ENCODE results near the gene GNA14.
"Not testable (repeated sequence)": the region's sequence is repeated elsewhere in the genome, so short reads cannot be mapped to it uniquely, and the experiment has no call there.

The GNA14 gene

DNA sequence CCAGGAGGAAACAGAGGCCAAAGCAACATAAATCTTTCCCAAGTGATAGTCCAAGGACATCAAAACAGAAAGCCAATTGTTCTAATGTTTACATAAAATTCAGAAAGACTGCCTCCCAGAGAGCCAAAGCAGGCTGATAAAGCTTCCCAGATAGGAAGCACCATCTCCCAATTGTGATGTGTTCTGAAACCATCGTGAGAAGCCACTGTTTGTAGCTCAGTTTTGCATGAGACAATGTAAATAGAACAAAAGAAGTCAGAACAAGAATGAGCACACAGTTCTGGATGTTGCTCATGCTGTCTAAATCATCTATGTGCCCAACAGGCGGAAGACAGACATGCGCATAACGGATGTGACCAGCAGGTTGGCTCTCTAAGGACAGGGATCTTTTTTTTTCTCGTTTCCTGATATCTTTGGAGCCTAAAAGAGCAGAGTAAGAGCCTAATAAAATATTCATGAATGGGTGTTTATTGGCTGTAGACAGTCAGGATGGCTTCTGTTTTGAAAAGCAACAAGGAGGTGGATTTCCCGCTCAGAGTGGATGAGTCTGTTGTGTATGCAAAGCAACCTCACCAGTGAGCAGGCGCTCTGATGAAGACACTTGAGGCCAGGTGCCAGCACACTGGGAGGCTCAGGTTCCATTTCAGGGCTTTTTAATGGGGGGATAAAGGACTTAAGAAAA lies 113.6 kb downstream of the GNA14 start:
- DNase-seq (ENCODE audit: low spot score) = no peak

DNA sequence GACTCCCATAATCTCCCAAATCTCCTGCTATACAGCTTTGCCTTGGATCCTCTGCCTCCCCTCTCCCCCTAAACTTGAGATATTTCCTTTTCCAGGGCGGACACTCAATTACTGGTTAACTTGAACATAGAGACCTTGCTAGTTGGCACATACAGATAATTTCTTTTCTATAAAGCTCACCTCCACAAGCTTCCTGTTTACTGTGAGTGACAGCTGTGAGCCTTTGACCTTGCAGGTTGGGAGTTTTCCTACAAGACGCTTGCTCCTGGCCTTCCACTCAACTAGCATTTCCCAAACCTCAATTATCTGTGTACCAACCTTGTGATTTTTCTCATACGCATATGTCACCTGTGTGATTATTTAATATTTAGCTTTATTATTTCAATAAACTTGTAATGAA lies 114.5 kb downstream of the GNA14 start:
- DNase-seq (ENCODE audit: low spot score) = no peak

DNA sequence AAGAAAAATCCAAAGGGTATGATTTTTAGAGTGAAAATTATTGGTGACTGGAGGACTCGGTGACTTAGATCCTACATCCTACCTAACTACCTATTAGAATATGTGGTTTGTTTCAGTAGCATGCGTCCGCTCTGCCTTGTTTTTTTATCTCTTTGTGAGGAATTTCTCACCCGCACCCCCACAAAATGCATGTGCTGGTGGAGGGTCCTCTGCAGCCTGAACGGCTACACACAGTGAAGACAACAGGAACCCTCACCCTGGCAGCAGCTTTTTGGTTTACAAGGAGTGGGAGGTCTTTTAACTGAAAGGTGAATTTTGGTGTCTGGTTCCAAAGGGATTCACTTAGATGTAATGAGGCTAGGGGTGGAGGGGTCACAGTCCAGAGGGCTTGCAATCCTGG lies 115.5 kb downstream of the GNA14 start:
- no peak for DNase-seq (ENCODE audit: low spot score)

DNA sequence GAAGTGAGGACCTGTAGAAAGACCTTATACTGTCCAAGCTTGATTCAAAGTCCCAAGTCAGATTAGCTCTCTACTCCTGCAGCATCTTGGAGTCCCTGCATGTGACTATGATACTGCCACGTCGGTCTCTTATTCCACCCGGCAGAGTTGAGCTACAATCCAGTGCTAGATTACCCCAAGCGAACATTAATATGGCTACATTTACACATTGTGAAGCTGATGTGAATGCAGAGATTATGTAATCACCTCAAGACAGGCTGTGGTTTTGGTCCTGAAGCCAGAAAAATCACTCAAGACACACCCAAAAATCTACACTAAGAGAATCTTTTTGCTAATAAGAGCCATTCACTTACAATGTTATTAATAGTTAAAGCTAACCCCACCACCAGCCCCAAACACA lies 116.7 kb downstream of the GNA14 start:
- DNase-seq (ENCODE audit: low spot score) = no peak

DNA sequence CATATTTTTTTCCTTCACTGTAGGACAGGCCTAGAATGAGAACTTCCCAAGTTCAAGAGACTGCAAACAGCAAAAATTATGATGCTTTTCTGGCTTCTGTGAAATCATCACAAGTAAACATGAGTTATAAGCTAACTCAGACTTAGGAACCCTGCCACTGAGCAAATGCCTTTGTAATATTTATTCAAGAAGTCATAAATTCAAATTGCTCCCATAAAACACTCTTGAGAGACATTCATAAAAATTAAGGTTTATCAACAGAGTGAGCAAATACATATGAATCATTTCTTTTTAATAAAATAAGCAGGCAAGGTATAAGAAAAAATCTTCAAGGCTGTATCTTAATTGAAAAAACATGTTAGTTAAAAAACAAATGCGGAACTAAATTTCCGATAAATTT lies 124.2 kb downstream of the GNA14 start:
- DNase-seq (ENCODE audit: low spot score) = no peak

DNA sequence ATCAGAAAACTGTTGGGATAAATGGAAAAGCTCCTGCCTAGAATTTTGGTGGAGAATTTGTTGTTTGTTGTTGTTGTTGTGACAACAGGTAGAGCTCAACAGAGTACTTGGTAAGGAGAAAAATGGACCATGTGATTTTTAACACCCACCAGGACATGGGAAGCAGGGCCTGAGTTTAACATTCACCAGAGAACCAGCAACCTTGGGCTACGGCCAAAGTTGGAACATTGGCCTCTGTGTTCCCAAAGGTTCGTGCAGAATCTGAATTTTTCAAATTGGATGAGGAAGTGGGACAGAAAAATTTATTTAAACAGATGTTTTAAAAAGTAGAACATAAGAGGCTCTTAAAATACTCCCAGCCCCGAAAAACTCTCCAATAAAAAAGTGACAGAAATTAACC lies 127.0 kb downstream of the GNA14 start:
- DNase-seq (ENCODE audit: low spot score) = no peak

DNA sequence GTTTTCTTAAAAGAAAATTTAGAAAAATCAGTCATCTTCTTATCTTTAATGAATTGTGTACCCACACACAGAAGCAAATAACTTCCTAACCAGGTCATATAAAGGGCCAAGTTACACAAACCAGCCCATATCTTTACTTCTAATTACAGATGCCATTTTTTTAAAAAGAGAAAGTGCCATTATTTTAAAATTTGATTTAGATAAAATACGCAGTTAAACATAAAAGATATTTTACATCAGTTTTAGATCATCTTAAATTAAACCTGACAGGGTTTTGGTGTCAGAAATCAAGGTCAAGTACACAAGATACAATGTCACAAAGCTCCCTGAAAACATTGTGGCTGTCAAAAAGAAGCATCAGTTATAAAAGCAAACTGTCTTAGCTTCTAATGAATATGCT lies 129.4 kb downstream of the GNA14 start:
- no peak for DNase-seq (ENCODE audit: low spot score)

DNA sequence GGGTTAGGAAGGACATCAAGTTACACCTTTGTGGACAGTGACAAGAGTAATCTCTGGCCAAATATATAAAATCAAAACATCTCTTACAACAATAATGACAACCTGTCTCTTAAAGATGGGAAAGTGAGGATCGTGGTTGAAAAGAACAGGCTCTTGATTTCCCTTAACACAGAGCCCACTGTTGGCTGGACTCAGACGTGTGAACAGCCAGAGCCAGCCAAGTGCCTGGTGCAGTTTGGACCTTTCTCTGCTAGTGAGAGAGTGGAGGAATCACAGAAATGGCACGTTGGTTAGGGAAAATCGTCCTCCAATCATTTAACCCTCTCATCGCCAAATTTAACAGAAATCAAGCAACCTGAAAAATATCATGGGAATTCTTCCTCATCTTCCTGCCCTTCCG lies 131.3 kb downstream of the GNA14 start:
- DNase-seq (ENCODE audit: low spot score) = no peak

DNA sequence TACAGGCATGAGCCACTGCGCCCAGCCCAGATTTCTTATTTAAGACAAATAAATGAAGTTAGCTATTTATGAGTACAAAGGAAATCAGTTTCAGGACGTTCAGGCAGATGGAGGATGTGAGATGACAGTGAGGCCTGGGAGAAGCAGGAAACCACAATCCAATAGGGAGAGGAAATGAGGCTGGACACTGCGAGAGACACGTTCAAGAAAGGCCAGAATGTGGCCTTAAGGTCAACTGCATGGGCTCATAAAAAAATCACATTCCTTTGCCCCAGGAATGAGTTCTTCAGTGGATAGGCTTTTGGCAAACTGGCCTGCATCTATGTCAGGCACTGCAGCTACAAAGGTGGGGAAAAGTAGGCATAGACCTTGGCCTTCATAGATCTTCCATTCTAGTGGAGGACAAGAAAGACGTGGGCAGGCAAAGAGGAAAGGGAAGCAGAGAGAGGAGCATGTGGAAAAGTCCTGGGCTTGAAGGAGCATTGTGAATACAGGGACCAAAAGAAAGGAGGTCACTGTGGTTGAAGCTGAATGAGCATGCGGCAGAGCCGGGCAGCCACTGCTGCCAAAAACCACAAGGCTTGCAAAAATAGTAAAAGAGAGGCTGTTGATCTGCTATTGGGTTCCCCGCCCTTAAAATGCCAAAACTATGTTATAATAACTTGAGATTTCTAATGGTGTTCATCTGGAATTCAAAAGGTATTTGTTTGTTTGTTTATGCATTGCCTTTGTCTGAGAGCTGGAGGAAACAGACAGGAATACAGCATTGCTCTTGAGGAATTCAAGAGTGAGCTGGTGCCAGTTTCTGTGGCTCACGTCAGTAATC lies 133.0 kb downstream of the GNA14 start:
- no peak for DNase-seq (ENCODE audit: low spot score)

DNA sequence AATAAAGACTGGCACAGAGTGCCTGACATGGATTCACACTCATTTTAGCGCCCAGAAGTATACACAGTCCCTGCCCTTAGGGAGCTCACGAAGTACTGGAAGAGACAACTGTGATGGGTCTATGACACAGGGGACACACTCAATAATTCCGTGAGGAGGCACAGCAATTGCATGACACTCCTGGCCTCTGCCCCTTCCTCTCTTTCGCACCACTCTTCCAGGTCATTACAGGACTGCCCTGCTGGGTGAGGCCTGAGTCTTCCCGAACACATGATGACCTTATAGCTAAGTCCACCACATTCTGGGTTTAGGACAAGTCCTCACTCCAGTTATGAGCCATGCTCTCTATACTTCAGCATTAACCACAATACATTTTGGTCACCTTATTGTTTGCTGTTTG lies 134.7 kb downstream of the GNA14 start:
- DNase-seq (ENCODE audit: low spot score) = no peak

DNA sequence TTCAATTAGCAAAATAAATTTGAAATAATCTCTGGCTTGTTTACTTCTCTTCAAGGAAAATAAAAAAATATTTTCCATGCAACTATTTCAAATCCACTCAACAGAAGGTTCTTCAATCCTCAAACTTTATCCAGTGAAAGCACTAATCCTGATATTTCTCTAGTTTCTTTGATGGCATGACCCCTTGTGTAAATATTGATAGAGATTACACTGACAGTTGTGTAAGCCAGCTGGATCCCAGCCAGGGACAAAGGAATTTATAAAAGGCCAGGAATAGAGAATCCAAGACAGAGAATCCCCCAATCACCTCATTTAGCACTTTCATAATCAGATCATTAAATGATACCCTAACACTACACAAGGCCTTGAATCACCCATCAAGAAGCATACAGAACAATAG lies 135.2 kb downstream of the GNA14 start:
- DNase-seq (ENCODE audit: low spot score) = no peak

DNA sequence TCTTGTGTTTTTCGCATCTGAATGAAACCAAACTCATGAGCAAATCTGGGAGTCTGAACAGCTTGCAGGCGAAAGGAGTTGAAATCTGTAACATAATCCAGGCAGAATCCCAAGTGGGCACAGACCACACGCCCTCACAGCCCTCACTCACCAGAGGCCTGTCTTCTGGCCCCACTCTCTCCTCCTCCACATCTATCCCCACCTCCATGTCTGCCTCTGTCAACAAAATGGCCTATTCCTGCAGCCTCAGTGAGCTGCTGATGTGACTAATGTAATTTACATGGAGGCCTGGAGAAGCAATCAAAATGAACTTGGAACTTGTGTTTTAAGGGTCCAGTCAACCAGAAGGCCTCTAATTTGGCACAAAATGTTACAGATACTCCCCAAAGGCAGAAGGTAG lies 136.6 kb downstream of the GNA14 start:
- DNase-seq (ENCODE audit: low spot score) = no peak

DNA sequence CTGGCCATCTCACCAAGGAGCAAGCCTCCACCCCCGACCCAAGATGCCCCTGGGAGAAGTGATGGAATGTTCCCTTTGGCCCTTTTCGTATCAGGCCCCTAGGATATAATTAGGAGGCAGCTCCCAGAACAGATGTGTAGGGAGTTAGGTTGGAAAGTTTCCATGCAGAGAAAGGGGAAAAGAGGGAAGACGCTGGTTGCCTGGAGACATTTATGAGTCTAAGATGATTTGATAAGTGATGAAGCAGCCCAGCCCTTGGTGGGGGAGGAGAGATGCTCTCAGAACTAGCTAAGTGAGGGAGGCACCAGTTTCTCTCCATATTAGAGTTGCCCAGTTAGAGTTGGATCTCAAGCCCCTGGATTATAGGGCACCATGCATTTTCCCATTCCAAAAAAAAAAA lies 137.5 kb downstream of the GNA14 start:
- DNase-seq (ENCODE audit: low spot score) = no peak

DNA sequence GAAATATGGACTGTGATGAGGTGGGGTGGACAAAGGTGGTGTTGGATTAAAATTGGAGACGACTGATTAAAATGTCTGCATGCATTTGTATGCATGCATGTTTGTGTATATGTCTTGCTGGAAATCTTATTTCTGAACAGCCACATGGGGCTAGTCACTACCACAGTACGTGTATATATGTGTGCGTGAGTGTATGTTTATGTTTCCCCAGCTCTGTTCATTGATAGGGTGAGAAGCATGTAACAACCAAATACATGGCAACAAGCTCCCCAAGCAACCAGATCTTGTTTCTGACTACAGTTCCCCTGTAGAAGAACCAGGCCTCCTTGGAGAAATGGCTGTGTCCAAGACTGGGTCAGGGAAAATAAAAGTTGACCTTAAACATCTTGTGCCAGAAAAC lies 139.7 kb downstream of the GNA14 start:
- DNase-seq (ENCODE audit: low spot score) = no peak

DNA sequence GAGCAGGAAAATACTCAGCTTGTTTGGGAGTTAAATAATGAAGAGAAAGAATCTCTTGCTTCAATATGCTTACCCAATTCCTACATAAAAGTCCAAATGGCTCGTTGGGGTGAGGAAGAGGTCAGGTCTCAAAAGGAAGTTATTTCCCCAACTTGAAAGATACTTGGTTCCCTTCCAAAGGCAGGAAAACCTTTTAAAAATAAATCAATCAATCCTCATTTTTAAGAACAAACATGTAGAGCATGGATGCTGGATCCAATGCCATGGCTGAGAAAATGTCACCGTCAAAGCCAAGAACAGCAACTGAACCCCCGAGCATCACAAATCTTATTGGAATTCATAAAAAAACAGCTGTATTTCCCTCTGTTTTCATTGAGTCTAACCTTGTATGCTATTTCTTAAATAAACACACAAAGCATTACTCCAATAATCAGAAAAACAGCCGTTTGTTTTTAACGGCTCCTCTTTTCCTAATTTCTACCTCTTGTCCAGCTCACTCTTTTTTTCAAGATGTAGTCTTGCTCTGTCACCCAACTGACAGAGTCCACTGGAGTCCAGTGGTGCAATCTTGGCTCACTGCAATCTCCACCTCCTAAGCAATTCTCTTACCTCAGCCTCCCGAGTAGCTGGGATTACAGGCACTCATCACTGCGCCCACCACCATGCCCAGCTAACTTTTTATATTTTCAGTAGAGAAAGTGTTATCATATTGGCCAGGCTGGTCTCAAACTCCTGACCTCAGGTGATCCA lies 140.7 kb downstream of the GNA14 start:
- DNase-seq (ENCODE audit: low spot score) = no peak

DNA sequence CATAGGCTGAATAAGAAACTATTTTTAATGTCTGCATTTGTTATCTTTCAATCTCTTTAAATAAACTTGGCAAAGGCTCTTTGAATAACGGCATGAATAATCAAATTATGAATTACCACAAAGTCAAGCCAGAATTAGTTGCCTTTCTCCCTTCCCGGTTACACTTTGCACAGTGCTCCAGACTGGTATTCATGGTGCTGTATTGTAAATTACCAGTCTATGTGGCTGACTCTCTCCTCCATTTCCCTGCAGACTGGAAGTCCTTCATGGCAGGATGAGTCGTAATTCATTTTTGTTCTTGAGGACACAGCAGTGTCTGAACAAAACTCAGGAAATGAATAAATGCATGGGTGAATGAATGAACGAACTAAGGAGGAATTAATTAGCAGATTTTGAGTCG lies 142.9 kb downstream of the GNA14 start:
- no peak for DNase-seq (ENCODE audit: low spot score)

DNA sequence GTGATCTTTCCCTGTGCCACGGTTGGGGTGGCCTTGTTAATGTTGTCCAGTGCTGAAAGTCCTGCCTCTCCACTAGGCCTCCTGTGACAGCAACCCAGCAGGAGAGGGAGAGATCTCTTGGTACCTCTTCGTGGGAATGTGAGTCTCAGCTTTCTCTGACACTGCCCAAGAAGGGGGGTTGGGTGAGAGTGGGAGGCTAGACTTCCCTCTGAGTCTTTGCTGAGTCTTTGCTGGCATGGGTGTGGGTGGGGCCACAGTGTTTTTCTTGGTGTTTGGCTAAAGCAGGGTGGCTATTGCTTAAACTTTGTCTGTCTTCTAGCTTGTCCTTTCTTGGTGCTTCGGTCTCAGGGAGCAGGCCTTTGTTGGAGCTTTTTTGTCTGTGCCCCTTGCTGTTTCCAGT lies 145.6 kb downstream of the GNA14 start:
- DNase-seq (ENCODE audit: low spot score) = no peak

DNA sequence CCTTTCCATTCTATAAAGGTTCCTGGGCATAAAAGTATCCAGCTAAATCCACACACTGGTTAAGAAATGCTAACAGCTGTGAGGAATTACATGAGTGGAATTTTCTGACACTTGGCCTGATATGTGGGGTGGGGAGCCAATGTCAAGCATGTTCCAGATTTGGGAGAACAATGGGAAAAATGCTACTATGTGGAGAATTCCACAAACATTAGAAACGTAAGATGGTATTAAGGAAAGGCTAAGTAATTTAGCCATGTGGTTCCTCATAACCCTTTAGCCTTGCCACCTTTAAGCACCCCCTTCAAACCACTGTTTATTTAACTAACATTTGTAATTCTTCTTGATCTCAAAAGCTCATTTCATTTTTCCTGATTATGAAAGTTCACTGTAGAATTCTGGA lies 149.2 kb downstream of the GNA14 start:
- DNase-seq (ENCODE audit: low spot score) = no peak

DNA sequence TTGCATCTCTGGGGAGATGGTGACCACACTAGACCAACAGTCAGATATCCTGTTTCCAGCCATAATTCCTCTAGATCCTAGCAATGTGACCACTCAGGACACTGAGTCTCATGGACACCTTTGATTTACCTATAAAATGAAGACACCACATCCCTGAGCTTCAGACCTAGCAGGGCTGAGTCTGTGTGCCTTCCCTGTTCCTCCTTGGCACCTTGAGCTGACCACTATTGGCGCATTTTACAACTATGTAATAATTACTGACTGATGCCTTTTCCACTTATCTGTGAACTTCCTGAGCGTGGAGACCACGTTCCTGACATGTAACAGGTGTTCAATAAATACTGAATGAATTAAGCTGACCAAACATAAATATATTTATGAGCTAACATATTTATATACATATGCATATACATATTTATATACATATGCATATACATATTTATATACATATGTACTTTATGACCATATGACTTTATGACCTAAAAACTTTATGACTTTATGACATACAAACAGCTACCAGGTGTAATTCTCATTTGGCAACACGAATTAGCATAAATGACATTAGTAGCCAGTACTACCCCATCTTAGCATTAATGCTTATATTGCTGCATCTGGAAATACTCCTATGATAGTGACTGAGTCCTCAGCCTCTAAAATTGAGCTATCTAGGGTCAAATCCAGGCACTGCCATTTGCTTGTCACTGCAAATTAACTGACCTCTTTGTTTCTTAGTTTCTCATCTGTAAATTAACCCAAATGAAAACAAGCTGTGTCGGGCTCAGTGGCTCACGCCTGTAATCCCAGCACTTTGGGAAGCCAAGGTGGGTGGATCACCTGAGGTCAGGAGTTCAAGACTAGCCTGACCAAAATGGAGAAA lies 150.6 kb downstream of the GNA14 start:
- no peak for DNase-seq (ENCODE audit: low spot score)

DNA sequence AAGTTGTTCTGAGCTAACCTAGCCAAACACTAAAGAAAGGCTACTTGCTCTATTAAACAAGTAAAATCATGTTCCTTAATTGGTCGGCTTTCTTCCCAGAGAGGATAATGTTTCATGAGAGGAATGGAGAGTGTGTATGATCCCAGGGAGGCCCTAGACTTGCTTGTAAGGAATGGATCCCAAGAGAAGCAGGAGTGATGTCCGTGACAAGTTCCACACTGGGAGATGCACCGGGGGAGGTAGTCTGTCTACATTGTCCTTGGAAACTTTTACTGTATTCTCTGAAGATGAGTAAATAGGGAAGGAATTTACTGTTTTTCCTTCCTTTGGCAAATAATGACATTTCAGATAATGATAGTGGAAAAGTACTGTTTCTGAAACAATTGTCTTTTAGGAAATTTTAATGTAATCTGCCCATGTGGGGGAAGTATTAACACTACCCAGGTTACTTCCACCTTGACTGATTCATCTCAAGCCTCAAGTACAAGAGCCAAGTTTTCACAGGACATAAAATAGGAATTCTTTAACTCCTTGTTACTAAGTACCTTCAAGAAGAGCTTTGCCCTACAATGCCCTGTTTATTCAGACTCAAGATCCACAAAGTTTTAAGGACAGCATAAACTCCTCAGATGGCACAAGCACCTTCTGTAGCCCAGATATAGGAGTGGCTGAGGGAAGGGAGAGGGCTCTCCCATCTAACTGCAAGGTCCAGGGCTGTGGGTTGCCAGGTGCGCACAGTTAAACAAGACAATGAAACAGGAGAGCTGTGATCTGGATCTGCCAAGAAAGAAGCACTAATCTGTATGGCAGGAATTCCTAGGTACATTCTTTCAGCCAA lies 152.1 kb downstream of the GNA14 start:
- no peak for DNase-seq (ENCODE audit: low spot score)

DNA sequence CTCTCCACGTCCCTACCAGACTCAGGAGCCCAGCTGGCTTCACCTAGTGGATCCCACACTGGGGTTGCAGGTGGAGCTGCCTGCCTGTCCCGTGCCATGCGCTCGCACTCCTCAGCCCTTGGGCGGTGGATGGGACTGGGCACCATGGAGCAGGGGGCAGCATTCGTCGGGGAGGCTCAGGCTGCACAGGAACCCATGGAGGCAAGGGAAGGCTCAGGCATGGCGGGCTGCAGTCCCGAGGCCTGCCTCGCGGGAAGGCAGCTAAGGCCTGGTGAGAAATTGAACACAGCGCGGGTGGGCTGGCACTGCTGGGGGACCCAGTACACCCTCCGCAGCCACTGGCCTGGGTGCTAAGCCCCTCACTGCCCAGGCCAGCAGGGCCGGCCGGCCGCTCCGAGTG lies 157.8 kb downstream of the GNA14 start:
- not testable (repeated sequence) for DNase-seq (ENCODE audit: low spot score)
